Stimulated activated CD8-positive, alpha-beta memory T cell treated with anti-CD3 and anti-CD28 coated beads, Interleukin-7, amount 100 ng/mL, for 48 hours (primary cell): ENCODE data around the gene LMBR1L.
A peak's percentile ranks its signal among the peaks of the same experiment; 100 is the strongest.
"Not testable (repeated sequence)": the region's sequence is repeated elsewhere in the genome, so short reads cannot be mapped to it uniquely, and the experiment has no call there.

Source experiments
- DNase-seq, 2 donors: peaks; one replicate each; pipeline ENCODE4 v3.0.0-alpha.2; 2020; ENCODE audit warnings: low read depth in 1 of 2; ENCODE audit errors: extremely low read depth in 1 of 2

Gene LMBR1L

GRCh38 chr12:49088932-49089330 lies 21.7 kb downstream of the LMBR1L start:
- no peak for DNase-seq

- DNase-seq: peak; percentile 25 to 61
These were observed 22.3 kb downstream of the LMBR1L start for GRCh38 chr12:49088150-49088931.

GRCh38 chr12:49086116-49086515 lies 24.5 kb downstream of the LMBR1L start:
- DNase-seq: no peak

DNA sequence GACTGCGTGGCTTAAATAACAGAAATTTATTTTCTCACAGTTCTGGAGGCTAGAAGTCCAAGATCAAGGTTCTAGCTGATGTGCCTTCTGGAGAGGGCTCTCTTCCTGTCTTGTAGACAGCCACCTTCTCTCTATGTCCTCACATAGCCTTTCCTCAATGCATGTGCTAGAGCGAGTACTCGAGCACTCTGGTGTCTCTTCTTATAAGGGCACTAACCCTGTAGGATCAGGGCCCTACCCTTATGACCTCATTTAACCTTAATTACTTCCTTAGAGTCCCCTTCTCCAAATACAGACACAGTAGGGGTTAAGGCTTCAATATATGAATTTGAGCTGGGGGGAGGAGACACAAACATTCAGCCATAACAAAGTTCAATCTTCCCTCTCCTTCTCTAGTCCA lies 26.2 kb downstream of the LMBR1L start:
- DNase-seq: no peak

DNA sequence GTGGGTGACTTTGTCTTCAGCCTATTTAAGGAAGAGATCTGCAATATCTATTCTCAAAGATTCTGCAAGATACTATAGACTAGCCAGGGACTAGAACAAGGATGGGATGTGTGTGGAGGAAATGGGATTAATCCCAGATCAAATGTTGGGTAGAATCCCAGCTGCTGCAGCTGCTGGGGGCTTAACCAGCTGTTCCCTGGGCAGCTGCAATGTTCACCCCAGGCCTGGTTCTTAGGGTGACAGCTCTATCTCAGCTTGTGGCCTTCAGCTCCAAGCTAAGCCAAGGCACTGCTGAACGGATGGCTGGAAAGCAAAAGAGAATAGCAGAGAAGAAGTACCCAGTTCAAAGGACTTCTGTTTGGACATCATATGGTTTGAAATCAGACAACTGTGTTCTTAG lies 30.9 kb downstream of the LMBR1L start:
- no peak for DNase-seq

GRCh38 chr12:49070971-49071370 lies 39.7 kb downstream of the LMBR1L start:
- no peak for DNase-seq

- peak; percentile 98 to 99 for DNase-seq
These were observed 40.9 kb downstream of the LMBR1L start, which contains the start of gene RHEBL1 for GRCh38 chr12:49069507-49070346. TSS of gene RHEBL1 (minus strand) at chr12:49069979. CDS start at chr12:49069785, 194 bp downstream.

DNA sequence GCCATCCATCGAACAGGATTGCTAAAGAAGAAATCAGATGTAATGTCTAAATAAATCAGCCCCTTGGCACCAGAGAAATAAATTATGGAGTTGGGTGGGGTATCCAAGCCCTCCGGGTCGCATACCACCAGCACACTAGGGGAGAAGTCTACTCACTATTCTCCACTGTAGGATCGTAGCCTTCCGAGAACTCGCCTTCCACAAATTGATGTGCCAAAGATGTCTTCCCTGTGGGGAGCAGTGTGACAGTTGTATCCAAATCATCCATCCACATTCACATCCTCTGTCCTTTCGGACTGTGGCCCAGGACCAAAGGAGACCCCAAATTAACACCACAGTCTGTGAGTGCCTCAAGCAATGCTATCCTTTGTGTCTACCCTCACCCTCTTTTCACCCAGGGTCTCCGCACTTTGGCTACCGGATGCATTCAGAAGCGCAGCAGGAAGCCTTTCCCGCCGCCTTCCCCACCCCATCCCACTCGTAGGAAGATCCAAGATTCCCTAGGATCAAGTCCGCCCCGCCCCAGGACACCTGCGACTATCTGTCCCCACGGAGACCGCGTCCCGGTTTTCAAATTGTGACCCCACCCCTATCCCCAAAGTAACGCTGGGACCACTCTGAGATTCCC lies 41.7 kb downstream of the LMBR1L start:
- no peak for DNase-seq

GRCh38 chr12:49066120-49066519 lies 44.5 kb downstream of the LMBR1L start:
- DNase-seq: no peak

- no peak for DNase-seq
These were observed 45.9 kb downstream of the LMBR1L start for GRCh38 chr12:49064767-49065152.

DNA sequence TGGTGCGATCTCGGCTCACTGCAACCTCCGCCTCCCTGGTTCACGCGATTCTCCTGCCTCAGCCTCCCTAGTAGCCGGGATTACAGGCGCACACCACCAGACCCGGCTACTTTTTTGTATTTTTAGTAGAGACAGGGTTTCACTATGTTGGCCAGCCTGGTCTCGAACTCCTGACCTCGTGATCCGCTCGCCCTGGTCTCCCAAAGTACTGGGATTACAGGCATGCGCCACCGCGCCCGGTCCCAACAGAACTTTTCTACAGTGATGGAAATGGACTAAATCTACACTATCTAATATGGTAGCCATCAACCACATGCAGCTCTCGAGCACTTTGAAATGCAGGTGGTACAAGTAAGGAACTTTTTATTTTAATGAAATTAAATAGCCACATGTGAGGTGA lies 48.7 kb downstream of the LMBR1L start:
- DNase-seq: not testable (repeated sequence)

- no peak for DNase-seq
These were observed 49.4 kb downstream of the LMBR1L start for GRCh38 chr12:49061157-49061650.

DNA sequence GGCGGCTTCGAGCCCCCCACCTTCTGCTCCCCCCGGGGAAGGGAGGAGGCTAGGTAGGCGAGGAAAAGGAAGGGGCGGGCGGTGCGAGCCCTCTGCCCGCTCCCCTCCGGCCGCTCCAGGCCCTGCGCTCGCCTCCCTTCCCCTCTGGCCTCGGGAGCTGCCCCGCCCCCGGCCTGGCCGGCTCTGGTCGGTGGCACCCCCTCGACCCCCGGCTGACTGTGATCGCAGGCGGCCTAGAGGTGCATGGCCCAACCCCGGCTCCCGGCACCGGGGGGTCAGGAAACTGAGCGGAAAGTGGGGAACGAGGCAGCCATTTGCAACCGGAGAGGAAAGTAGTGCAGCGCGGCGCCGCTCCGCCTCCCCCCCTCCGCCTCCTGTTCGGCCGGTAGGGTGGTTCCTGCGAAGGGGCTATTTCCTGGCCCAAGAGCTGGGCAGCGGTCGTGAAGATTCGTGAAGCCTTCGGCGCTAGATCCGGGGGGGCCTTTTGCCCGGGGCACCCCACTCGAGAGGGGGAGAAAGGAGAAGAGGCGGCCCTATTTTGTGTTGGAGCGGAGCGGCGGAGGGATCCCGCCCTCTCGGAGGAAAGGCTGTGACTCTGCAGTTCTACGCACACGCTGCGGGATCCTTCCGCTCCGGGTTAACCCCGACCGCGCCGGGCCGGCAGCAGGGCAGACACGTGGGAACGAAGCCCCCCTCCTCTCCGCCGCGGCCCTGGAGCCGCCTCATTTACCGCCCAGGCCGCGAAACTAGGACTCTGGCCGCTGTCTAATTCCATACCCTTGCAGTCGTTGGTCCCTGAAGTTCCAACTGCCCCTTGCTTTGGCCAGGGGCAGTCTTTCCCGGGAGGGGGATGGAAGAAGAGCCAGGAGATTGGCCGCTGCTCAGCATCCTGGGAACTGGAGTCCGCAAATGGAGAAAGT lies 50.1 kb downstream of the LMBR1L start, which contains the start of gene KMT2D:
KMT2D (minus strand) TSS at position 558 of the 920 bp plus-strand sequence. CDS start 5,470 bp downstream, outside the sequence.
- peak; percentile 73 to 83 for DNase-seq

GRCh38 chr12:49059299-49060171 lies 51.1 kb downstream of the LMBR1L start:
- DNase-seq: no peak

DNA sequence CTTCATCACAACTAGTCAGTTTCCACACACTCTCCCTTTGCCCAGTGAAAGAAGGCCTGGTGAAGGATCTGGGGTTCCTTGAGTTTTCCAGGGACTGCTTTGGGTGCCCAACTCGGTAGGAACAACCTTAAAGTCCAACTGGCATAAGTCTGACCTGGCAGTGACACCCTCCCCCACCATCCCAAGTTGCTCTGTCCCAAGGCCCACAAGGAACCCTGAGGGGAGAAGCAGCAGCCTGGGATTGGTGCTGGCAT lies 51.7 kb downstream of the LMBR1L start:
- DNase-seq: no peak

GRCh38 chr12:49058366-49059044 lies 52.1 kb downstream of the LMBR1L start:
- DNase-seq: no peak

- no peak for DNase-seq
These were observed 52.8 kb downstream of the LMBR1L start for GRCh38 chr12:49057888-49058287.

DNA sequence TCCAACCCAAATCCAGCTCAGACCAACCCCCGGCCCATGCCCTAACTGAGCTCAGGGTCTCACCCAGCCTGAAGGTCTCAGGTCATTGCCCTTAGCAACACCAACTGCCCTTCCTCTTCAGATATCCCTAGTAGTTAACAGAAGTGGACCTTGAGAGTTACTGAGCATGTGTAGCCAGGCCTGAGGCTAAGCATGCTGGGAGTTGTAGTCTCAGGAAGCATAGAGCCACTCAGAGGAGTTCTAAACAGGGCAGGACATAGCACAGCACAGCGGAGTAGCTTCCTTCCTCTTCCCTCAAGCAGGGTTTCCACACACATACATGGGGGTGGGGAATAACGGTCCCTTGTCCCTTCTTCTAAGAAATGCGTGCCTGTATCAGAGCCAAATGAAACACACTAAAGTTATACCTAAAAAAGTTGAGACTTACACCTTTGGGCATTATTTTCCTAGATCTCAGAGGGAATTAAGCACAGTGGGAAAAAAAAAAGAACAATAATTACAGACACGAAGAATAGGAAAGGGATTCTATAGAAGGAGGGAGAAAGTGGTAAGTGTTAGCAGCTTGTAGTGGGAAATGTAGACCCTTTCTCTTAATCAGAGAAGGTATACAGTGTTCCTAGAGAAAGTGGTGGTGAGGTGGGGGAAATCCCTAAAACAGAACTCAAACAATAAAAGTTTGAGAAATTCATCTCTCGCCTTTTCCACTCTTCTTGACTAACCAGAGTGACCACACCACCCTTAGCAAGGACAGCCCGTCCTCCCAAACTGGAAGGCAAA lies 54.5 kb downstream of the LMBR1L start:
- DNase-seq: peak in 1 of 2 donors; percentile 32
